ENCODE results near the gene ADAMTSL4. TPM values are rescaled to one million over a fixed set of nuclear protein-coding genes. Genes with fewer than 3 reads are reported as not detected.

ADAMTSL4 gene
- total and polyA plus RNA-seq, 9 of the 15 experiments (the other 6 are each of a cell fraction or from before 2014, with no cell fraction given), result 12.7 to 212 (median 35.6) TPM

DNA sequence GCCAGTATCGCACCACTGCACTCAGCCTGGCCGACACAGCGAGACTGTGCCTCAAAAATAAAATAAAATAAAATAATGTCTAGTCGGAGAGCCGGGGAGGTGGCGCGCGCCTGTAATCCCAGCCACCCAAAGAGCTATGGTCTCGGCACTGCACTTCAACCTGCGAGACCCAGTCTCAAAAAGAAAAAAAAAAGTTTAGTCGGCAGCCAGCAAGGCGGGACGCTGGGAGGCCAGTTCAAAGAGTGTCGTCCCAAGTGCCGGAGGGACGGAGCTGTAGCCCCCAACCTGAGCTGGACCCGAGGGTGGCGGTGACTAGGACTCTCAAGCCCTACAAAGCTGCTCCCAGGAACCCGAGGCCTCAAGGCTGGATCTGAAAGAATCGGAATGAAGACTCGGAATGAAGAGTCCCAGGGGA lies 34.3 kb upstream of the ADAMTSL4 start:
- Histone ChIP-seq H3K36me3 (ENCODE audit: control insufficient read depth, insufficient read depth, low read length) (peaks cover 34% of the 10 kb centered on the region; the same call in 2 of the 3 replicates), H3K9me3 (replicated peaks; ENCODE audit: control insufficient read depth, insufficient read depth, low read depth, low read length) (no peaks in the 10 kb centered on the region), H3K27ac (ENCODE audit: extremely low read depth, low read depth, low read length) (peak overlapping the region; percentile 83), H3K79me2 (ENCODE audit: control insufficient read depth, insufficient read depth, low read length) (peaks cover 13% of the 10 kb centered on the region; the same call in 1 of the 3 replicates), H3K9ac (ENCODE audit: insufficient read depth in 1 of 2, low read depth in 2 of 2, low read length in 2 of 2) (peak overlapping the region; percentile 82 to 98), H2AFZ (ENCODE audit: low read depth, low read length) (peak overlapping the region; percentile 97), H3K9me1 (ENCODE audit: control insufficient read depth, insufficient read depth, low read length) (no peaks in the 10 kb centered on the region), H3K4me2 (ENCODE audit: insufficient read depth, low read length) (peak overlapping the region; percentile 86), H3K27me3 (ENCODE audit: control insufficient read depth in 2 of 2, insufficient read depth in 2 of 2, low read length in 2 of 2) (no peaks in the 10 kb centered on the region), H3K4me3 (peak overlapping the region; percentile 43), H3K4me1 (replicated peaks in 1 of 2; ENCODE audit: control insufficient read depth in 2 of 2, insufficient read depth in 2 of 2, low read length in 2 of 2) (peaks cover 34 to 42% of the 10 kb centered on the region in 2 experiments; a peak in 4 of 5 replicates), H4K20me1 (replicated peaks; ENCODE audit: control insufficient read depth, insufficient read depth, low read length) (no peaks in the 10 kb centered on the region)
- BruUV-seq (replicated peaks), result TSS peak; percentile 98
- ChIA-PET POLR2A (interaction anchor here (0.6 to 2.9 kb wide), 7 partner anchors 10 to 169 kb away, joined by 4 to 18 read pairs (median 8); no protein-coding TSS in a partner anchor), CTCF (ENCODE audit: low intra/inter-chr PET ratio) (no interaction called here)
- ATAC-seq (peak; percentile 21), DNase-seq (ENCODE audit: extremely low read depth in 1 of 4, low spot score in 3 of 4) (no peak), FAIRE-seq (no peak)
- TF ChIP-seq GTF2F1 (IDR thresholded peaks at IDR 0.05; ENCODE audit: low read depth, low read length) (0 out of 2 replicates have a peak, but pooled peaks have one; percentile 7), RB1 (IDR thresholded peaks at IDR 0.05; ENCODE audit: low read depth) (no peak; the same call in 1 of the 2 replicates), COPS2 (conservative IDR thresholded peaks at IDR 0.05) (no peak), SAP30 (IDR thresholded peaks at IDR 0.05; ENCODE audit: borderline replicate concordance, insufficient read depth, low read depth, low read length, poor library complexity, severe bottlenecking) (peak; percentile 23), YY1 (IDR thresholded peaks at IDR 0.05; ENCODE audit: borderline replicate concordance in 1 of 3, control insufficient read depth in 1 of 3, extremely low read depth in 1 of 3, insufficient read depth in 3 of 3, insufficient read length in 1 of 3, insufficient replicate concordance in 2 of 3, low read depth in 1 of 3, low read length in 2 of 3) (peak in 1 of 3 experiments; percentile 9), ZNF384 (IDR thresholded peaks at IDR 0.05; ENCODE audit: low read depth, low read length) (peak; percentile 55), SMARCA4 (IDR thresholded peaks at IDR 0.05) (0 out of 2 replicates have a peak, but pooled peaks have one; percentile 20), DPF2 (IDR thresholded peaks at IDR 0.05) (peak; percentile 13; the same call in 1 of the 2 replicates), ARNT (IDR thresholded peaks at IDR 0.05) (0 out of 4 replicates have a peak, but pooled peaks of 1 of the 2 experiments have one; percentile 33), ZNF717 (CRISPR knock-in tag; IDR thresholded peaks at IDR 0.05) (no peak), JUND (IDR thresholded peaks at IDR 0.05; ENCODE audit: borderline replicate concordance, low read depth, low read length) (no peak), JUND (tag; IDR thresholded peaks at IDR 0.05; ENCODE audit: borderline replicate concordance, low read depth, low read length) (0 out of 3 replicates have a peak, but pooled peaks have one; percentile 9)
- TF ChIP-seq, protein P1, sequence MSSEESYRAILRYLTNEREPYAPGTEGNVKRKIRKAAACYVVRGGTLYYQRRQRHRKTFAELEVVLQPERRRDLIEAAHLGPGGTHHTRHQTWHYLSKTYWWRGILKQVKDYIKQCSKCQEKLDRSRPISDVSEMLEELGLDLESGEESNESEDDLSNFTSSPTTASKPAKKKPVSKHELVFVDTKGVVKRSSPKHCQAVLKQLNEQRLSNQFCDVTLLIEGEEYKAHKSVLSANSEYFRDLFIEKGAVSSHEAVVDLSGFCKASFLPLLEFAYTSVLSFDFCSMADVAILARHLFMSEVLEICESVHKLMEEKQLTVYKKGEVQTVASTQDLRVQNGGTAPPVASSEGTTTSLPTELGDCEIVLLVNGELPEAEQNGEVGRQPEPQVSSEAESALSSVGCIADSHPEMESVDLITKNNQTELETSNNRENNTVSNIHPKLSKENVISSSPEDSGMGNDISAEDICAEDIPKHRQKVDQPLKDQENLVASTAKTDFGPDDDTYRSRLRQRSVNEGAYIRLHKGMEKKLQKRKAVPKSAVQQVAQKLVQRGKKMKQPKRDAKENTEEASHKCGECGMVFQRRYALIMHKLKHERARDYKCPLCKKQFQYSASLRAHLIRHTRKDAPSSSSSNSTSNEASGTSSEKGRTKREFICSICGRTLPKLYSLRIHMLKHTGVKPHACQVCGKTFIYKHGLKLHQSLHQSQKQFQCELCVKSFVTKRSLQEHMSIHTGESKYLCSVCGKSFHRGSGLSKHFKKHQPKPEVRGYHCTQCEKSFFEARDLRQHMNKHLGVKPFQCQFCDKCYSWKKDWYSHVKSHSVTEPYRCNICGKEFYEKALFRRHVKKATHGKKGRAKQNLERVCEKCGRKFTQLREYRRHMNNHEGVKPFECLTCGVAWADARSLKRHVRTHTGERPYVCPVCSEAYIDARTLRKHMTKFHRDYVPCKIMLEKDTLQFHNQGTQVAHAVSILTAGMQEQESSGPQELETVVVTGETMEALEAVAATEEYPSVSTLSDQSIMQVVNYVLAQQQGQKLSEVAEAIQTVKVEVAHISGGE (CRISPR knock-in tag; IDR thresholded peaks at IDR 0.05), result peak in 1 of 3 experiments; percentile 84; a peak in 2 of 6 replicates
- 24% methylated on average over 20 of the region's 21 CpGs for WGBS (ENCODE audit: insufficient coverage, low coverage, missing lambda C conversion rate)
- in situ Hi-C loops (cut with MboI), result no loop called here
- intact Hi-C loops (cut with micrococcal nuclease), result loop anchor here (1.0 to 5.0 kb wide), 2 partner anchors 28 to 53 kb away; partner anchors contain the start of gene TARS2

All from K562 (cell line).